NT2/D1 (cell line): ENCODE data around the gene CRAT.
A peak's percentile ranks its signal among the peaks of the same experiment; 100 is the strongest.

Source experiments
- DNase-seq: peaks from one replicate; pipeline ENCODE4 v3.0.0-alpha.2; 2011; ENCODE audit warnings: low read depth, low spot score
- H3K27me3 ChIP-seq: 2 replicates; pipeline ENCODE4 v1.6.0; 2011; ENCODE audit warnings: mild to moderate bottlenecking; ENCODE audit not compliant: insufficient read length, insufficient read depth
- H3K36me3 ChIP-seq: 2 replicates; pipeline ENCODE4 v1.6.1; 2011; ENCODE audit warnings: mild to moderate bottlenecking, low read length, mixed read lengths; ENCODE audit not compliant: insufficient read depth, insufficient read length
- H3K4me1 ChIP-seq: 2 replicates; pipeline ENCODE4 v1.5.1; 2011; ENCODE audit not compliant: insufficient read depth, insufficient read length
- H3K4me3 ChIP-seq: 2 replicates; pipeline ENCODE4 v1.5.1; 2011; ENCODE audit warnings: low read depth; ENCODE audit not compliant: insufficient read length
- H3K9ac ChIP-seq: 2 replicates; pipeline ENCODE4 v1.6.0; 2011; ENCODE audit warnings: low read depth; ENCODE audit not compliant: insufficient read length
- H3K9me3 ChIP-seq: 2 replicates; pipeline ENCODE4 v1.5.1; 2011; ENCODE audit warnings: mild to moderate bottlenecking, low read length; ENCODE audit not compliant: insufficient read depth
- SUZ12 ChIP-seq: IDR thresholded peaks from 2 replicates; pipeline ENCODE4 v1.6.1; 2011; ENCODE audit not compliant: insufficient read length, insufficient read depth; ENCODE audit errors: extremely low read depth
- YY1 ChIP-seq: IDR thresholded peaks from 2 replicates; pipeline ENCODE4 v1.6.1; 2011; ENCODE audit not compliant: insufficient read length, insufficient read depth
- ZNF274 ChIP-seq: IDR thresholded peaks from 2 replicates; pipeline ENCODE4 v1.6.1; 2011; ENCODE audit warnings: mild to moderate bottlenecking, low read depth, low read length

Gene CRAT

GRCh38 chr9:129073404-129073803, 37.2 kb downstream of the CRAT start:
- no peaks in the 10 kb centered on the region for H3K9me3 ChIP-seq
- TF ChIP-seq YY1 (no peak), SUZ12 (no peak), ZNF274 (no peak)
- H3K4me3 ChIP-seq, result no peak overlapping the region
- no peaks in the 10 kb centered on the region for H3K27me3 ChIP-seq
- H3K36me3 ChIP-seq, result peaks cover 19% of the 10 kb centered on the region
- no peak for DNase-seq
- peaks cover 29% of the 10 kb centered on the region for H3K4me1 ChIP-seq
- no peak overlapping the region for H3K9ac ChIP-seq

GRCh38 chr9:129072171-129072570, 38.4 kb downstream of the CRAT start:
- no peak for DNase-seq
- Histone ChIP-seq H3K4me3 (no peak overlapping the region), H3K9me3 (no peaks in the 10 kb centered on the region), H3K27me3 (no peaks in the 10 kb centered on the region), H3K36me3 (peaks cover 32% of the 10 kb centered on the region), H3K9ac (no peak overlapping the region), H3K4me1 (peaks cover 29% of the 10 kb centered on the region)
- TF ChIP-seq YY1, result no peak
- no peak for TF ChIP-seq SUZ12
- no peak for TF ChIP-seq ZNF274

- peaks cover 33% of the 10 kb centered on the region for H3K36me3 ChIP-seq
- H3K4me1 ChIP-seq, result peaks cover 29% of the 10 kb centered on the region
- H3K9me3 ChIP-seq, result no peaks in the 10 kb centered on the region
- H3K4me3 ChIP-seq, result no peak overlapping the region
- TF ChIP-seq YY1 (no peak), ZNF274 (no peak), SUZ12 (no peak)
- DNase-seq, result peak; percentile 84
- H3K9ac ChIP-seq, result peak overlapping the region; percentile 63
- H3K27me3 ChIP-seq, result no peaks in the 10 kb centered on the region
Measured at GRCh38 chr9:129071526-129072126, 39.0 kb downstream of the CRAT start.

- Histone ChIP-seq H3K36me3 (peaks cover 36% of the 10 kb centered on the region), H3K27me3 (no peaks in the 10 kb centered on the region), H3K4me1 (peaks cover 29% of the 10 kb centered on the region), H3K9ac (peak overlapping the region; percentile 63), H3K4me3 (no peak overlapping the region), H3K9me3 (no peaks in the 10 kb centered on the region)
- DNase-seq, result no peak
- no peak for TF ChIP-seq YY1
Measured at GRCh38 chr9:129070696-129071525, 39.7 kb downstream of the CRAT start.

- TF ChIP-seq ZNF274 (no peak), SUZ12 (no peak), YY1 (no peak)
- H3K9ac ChIP-seq, result peak overlapping the region; percentile 27
- DNase-seq, result no peak
- peaks cover 29% of the 10 kb centered on the region for H3K4me1 ChIP-seq
- peaks cover 44% of the 10 kb centered on the region for H3K36me3 ChIP-seq
- no peaks in the 10 kb centered on the region for H3K27me3 ChIP-seq
- no peak overlapping the region for H3K4me3 ChIP-seq
- no peaks in the 10 kb centered on the region for H3K9me3 ChIP-seq
Measured at GRCh38 chr9:129069862-129070641, 40.5 kb downstream of the CRAT start.

GRCh38 chr9:129068990-129069861, 41.4 kb downstream of the CRAT start:
- H3K9ac ChIP-seq, result peak overlapping the region; percentile 28
- peaks cover 51% of the 10 kb centered on the region for H3K36me3 ChIP-seq
- H3K27me3 ChIP-seq, result no peaks in the 10 kb centered on the region
- no peak for DNase-seq
- TF ChIP-seq YY1 (no peak), ZNF274 (no peak), SUZ12 (no peak)
- H3K4me1 ChIP-seq, result peaks cover 29% of the 10 kb centered on the region
- no peak overlapping the region for H3K4me3 ChIP-seq
- no peaks in the 10 kb centered on the region for H3K9me3 ChIP-seq

- H3K27me3 ChIP-seq, result no peaks in the 10 kb centered on the region
- peaks cover 29% of the 10 kb centered on the region for H3K4me1 ChIP-seq
- no peak overlapping the region for H3K4me3 ChIP-seq
- no peaks in the 10 kb centered on the region for H3K9me3 ChIP-seq
- H3K9ac ChIP-seq, result no peak overlapping the region
- DNase-seq, result no peak
- no peak for TF ChIP-seq ZNF274
- no peak for TF ChIP-seq SUZ12
- no peak for TF ChIP-seq YY1
- peaks cover 58% of the 10 kb centered on the region for H3K36me3 ChIP-seq
Measured at GRCh38 chr9:129068110-129068509, 42.5 kb downstream of the CRAT start.
